Spleen (tissue), 11 donors: Measurements from ENCODE around the gene NCLN. TPM values are rescaled to one million over a fixed set of nuclear protein-coding genes. Genes with fewer than 3 reads are reported as not detected.
"Not testable (repeated sequence)": the region's sequence is repeated elsewhere in the genome, so short reads cannot be mapped to it uniquely, and the experiment has no call there.

Experiments used
- DNase-seq: peaks from one replicate; pipeline ENCODE4 v3.0.0-alpha.2; 2020
- H3K27ac ChIP-seq, 8 donors: fragments of 200-600 bp; sonication (generic) in 7 of 8; 1 replicate in 4 of 8; 2 replicates in 4 of 8; pipeline versions ENCODE4 v1.5.0 to v1.8.0; 2016 to 2021; ENCODE audit warnings: inconsistent platforms in 4 of 8, mild to moderate bottlenecking in 4 of 8, moderate library complexity in 1 of 8
- H3K27me3 ChIP-seq, 7 donors: fragments of 200-600 bp; sonication (generic) in 6 of 7; replicated peaks in 1 of 7; 1 replicate in 4 of 7; 2 replicates in 3 of 7; pipeline versions ENCODE4 v1.5.0 to v1.8.0; 2016 to 2021; ENCODE audit warnings: inconsistent platforms in 3 of 7, mild to moderate bottlenecking in 1 of 7
- H3K36me3 ChIP-seq, 6 donors: fragments of 200-600 bp; sonication (generic) in 5 of 6; 1 replicate in 4 of 6; 2 replicates in 2 of 6; pipeline versions ENCODE4 v1.5.0 to v1.8.0; 2016 to 2021; ENCODE audit warnings: inconsistent platforms in 2 of 6
- H3K4me1 ChIP-seq, 6 donors: fragments of 200-600 bp; sonication (generic) in 5 of 6; 1 replicate in 3 of 6; 2 replicates in 3 of 6; pipeline versions ENCODE4 v1.5.0 to v1.8.0; 2016 to 2021; ENCODE audit warnings: inconsistent platforms in 3 of 6
- H3K4me3 ChIP-seq, 8 donors: fragments of 200-600 bp; sonication (generic) in 7 of 8; 1 replicate in 4 of 8; 2 replicates in 4 of 8; pipeline versions ENCODE4 v1.5.0 to v1.8.0; 2016 to 2021; ENCODE audit warnings: inconsistent platforms in 4 of 8, mild to moderate bottlenecking in 4 of 8, moderate library complexity in 2 of 8
- H3K9me3 ChIP-seq, 8 donors: fragments of 200-600 bp; sonication (generic) in 7 of 8; 1 replicate in 4 of 8; 2 replicates in 4 of 8; pipeline versions ENCODE4 v1.5.0 to v1.8.0; 2016 to 2021; ENCODE audit warnings: inconsistent platforms in 4 of 8
- POLR2A ChIP-seq, 3 donors: fragments of 450-650 bp; IDR thresholded peaks; one replicate each; pipeline ENCODE4 v1.5.1; 2017; ENCODE audit warnings: antibody characterized with exemption in 3 of 3, mild to moderate bottlenecking in 1 of 3
- POLR2AphosphoS5 ChIP-seq, 3 donors: sonication (generic); formaldehyde crosslinking; IDR thresholded peaks; one replicate each; pipeline ENCODE4 v1.5.1; 2017; ENCODE audit warnings: antibody characterized with exemption in 3 of 3
- WGBS, 5 donors: extraction: QIAGEN DNeasy Blood & Tissue Kit in 3 of 5; methylation state at CpG; one replicate each; pipeline versions ENCODE4 v1.1.5 to v1.1.7; 2013 to 2018; 5-methylcytosine and 5-hydroxymethylcytosine counted together
- intact Hi-C: fragments of 100-400 bp; cut with DNase I; formaldehyde crosslinking; loops from one replicate; pipeline ENCODE4 v1.15.0; 2023; ENCODE audit warnings: low total_unique reads
- polyA plus RNA-seq, 3 donors: library from polyadenylated mRNA; stranded (reverse); fragments of 200-250 nt; gene quantifications; one replicate each; pipeline ENCODE4 v1.2.1, GENCODE V29; 2013
- total RNA-seq, 7 donors: library from RNA; depleted of rRNA in 3 of 7; stranded (reverse); fragments of >200 nt in 3 of 7; fragmentation: NEBNext Ultra II Directional in 4 of 7; extraction: Animal tissue kit (Norgen Biotek cat#: 25700) in 4 of 7; gene quantifications; one replicate each; pipeline versions ENCODE4 v1.1.0 to v1.2.1, GENCODE V29; 2016 to 2021
- TF ChIP-seq, protein P1 (sequence below), 11 experiments: fragments of 200-600 bp in 7 of 11; fragments of 450-650 bp in 4 of 11; sonication (generic) in 4 of 11; IDR thresholded peaks in 8 of 11; conservative IDR thresholded peaks in 3 of 11; 1 replicate in 7 of 11; 2 replicates in 4 of 11; pipeline versions ENCODE4 v1.4.0 to v1.8.0; 2016 to 2021; ENCODE audit warnings: antibody characterized with exemption in 11 of 11, inconsistent platforms in 4 of 11, mild to moderate bottlenecking in 1 of 11
- donor health status: healthy with polysubstance abuse.
- donor health status: DM: no; HTN: no; CAD: no; lungs with moderate emphysema.
- donor health status: DM: no; HTN: no; CAD: no.
- donor health status: Bipolar disorder and iron deficiency.
- donor health status: healthy.
- donor health status: DM: no; HTN: no; CAD: no.
- donor health status: DM: yes; HTN: yes; CAD: no.

The NCLN gene
- total and polyA plus RNA-seq, 10 donors: 37.8 to 89.5 (median 48.9) TPM

DNA sequence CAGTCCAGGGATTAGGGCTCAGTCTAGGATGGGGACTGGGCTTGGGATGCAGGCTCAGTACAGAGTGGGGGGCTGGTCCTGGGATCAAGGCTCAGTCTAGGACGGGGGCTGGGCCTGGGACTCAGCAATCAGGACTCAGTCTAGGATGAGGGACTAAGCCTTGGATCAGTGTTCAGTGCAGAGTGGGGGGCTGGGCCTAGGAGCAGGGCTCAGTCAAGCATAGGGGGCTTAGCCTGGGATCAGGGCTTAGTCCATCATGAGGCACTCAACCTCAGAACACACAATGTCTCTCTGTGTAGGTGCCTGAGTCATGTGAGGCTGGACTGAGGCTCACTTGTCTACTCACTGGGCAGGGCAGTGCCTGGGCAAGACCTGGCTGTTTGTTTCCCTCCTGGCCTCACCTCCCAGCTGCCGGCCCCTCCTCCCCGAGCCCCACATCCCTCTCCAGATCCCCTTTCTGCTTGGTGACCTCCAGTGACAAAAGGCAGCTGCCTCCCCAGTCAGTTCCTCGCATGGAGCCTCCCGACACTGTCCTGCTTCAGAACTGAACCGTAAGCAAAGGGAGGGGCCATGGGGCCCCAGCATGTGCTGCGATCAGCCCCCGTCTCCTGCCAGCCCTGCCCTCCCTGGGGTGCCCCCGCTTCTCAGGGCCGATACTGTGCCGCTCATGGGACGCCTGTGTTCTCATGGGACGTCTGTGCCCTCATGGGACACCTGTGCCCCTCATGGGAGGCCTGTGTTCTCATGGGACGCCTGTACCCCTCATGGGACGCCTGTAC, 13.6 kb upstream of the NCLN start:
- H3K4me1 ChIP-seq: peaks cover 2 to 50% (median 12%) of the 10 kb centered on the region in 6 donors
- WGBS, 5 donors: 61 to 84% (median 77%) methylated on average over 10 to 15 of the region's 15 CpGs
- intact Hi-C loops: no loop called here
- TF ChIP-seq POLR2A (IDR thresholded peaks at IDR 0.05) (no peak), POLR2AphosphoS5 (IDR thresholded peaks at IDR 0.05) (no peak)
- TF ChIP-seq, protein P1, sequence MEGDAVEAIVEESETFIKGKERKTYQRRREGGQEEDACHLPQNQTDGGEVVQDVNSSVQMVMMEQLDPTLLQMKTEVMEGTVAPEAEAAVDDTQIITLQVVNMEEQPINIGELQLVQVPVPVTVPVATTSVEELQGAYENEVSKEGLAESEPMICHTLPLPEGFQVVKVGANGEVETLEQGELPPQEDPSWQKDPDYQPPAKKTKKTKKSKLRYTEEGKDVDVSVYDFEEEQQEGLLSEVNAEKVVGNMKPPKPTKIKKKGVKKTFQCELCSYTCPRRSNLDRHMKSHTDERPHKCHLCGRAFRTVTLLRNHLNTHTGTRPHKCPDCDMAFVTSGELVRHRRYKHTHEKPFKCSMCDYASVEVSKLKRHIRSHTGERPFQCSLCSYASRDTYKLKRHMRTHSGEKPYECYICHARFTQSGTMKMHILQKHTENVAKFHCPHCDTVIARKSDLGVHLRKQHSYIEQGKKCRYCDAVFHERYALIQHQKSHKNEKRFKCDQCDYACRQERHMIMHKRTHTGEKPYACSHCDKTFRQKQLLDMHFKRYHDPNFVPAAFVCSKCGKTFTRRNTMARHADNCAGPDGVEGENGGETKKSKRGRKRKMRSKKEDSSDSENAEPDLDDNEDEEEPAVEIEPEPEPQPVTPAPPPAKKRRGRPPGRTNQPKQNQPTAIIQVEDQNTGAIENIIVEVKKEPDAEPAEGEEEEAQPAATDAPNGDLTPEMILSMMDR (IDR thresholded peaks at IDR 0.05 in 8 of 11, conservative IDR thresholded peaks at IDR 0.05 in 3 of 11): no peak
- peak overlapping the region in 5 of 8 donors; percentile 27 to 81 (median 66) for H3K27ac ChIP-seq
- no peak overlapping the region for H3K4me3 ChIP-seq
- peaks cover 0 to 17% (median 0%) of the 10 kb centered on the region in 8 donors for H3K9me3 ChIP-seq
- no peaks in the 10 kb centered on the region for H3K27me3 ChIP-seq
- no peak for DNase-seq
- H3K36me3 ChIP-seq: no peaks in the 10 kb centered on the region

DNA sequence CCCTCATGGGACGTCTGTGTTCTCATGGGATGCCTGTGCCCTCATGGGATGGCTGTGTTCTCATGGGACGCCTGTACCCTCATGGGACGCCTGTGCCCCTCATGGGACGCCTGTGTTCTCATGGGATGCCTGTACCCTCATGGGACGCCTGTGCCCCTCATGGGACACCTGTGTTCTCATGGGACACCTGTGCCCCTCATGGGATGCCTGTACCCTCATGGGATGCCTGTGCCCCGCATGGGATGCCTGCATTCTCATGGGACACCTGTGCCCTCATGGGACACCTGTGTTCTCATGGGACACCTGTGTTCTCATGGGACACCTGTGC, 13.1 kb upstream of the NCLN start:
- H3K36me3 ChIP-seq, intact Hi-C loops, H3K27me3 ChIP-seq, H3K4me3 ChIP-seq, DNase-seq: not testable (repeated sequence)
- peak overlapping the region in 4 of 8 donors; percentile 55 to 81 (median 68) for H3K27ac ChIP-seq
- H3K9me3 ChIP-seq: peaks cover 0 to 17% (median 0%) of the 10 kb centered on the region in 8 donors
- peaks cover 6 to 56% (median 17%) of the 10 kb centered on the region in 6 donors for H3K4me1 ChIP-seq
- 58 to 70% (median 67%) methylated on average over 6 of the region's 6 CpGs for WGBS, 5 donors

DNA sequence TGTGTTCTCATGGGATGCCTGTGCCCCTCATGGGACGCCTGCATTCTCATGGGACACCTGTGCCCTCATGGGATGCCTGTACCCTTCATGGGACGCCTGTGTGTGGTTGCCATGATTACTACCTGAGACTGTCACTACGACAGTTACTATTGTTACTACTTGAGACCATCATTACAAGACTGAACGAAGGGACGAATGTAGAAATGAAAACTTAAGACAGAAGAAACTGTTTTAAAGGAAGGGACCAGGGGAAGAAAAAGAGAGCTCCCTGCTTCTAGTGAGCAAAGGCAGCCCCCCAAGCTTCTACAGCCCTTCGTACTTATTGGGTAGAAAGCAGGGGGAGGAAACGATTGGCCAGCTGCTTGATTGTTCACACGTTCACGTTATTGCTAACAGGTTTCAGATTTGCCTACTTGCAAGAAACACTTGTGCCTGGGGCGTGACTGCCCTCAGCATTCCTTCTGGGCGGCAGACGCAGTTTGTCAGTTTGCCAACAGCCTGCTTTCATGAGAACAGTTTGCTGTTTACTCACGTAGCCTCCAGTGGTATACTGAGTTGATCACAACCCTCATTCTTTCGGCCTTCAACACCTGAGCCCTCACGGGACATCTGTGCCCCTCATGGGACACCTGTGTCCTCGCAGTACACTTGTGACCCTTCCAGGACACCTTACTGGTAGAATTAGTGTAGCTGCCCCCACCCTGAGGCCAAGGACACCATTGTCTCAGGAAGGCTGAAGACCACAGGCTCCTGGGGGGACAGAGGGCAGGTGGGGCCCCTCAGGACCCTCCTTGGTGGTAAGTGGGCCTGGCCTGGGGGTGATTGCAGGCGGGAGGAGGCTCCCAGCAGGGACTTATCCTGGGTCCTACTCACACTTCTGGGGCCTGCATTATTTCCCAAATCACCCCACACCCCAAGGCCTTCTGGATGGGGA, 9.7 kb upstream of the NCLN start:
- intact Hi-C loops: no loop called here
- WGBS, 5 donors: 46 to 71% (median 53%) methylated on average over 16 to 17 of the region's 17 CpGs
- no peak for DNase-seq
- peak overlapping the region in 1 of 8 donors; percentile 55 for H3K4me3 ChIP-seq
- no peaks in the 10 kb centered on the region for H3K27me3 ChIP-seq
- peak overlapping the region; percentile 21 to 89 (median 68) for H3K27ac ChIP-seq
- TF ChIP-seq POLR2A (IDR thresholded peaks at IDR 0.05): no peak
- TF ChIP-seq, protein P1 (IDR thresholded peaks at IDR 0.05 in 8 of 11, conservative IDR thresholded peaks at IDR 0.05 in 3 of 11): no peak
- TF ChIP-seq POLR2AphosphoS5 (IDR thresholded peaks at IDR 0.05): no peak
- H3K36me3 ChIP-seq: peaks cover 0 to 2% (median 0%) of the 10 kb centered on the region in 6 donors
- peaks cover 11 to 61% (median 38%) of the 10 kb centered on the region in 6 donors for H3K4me1 ChIP-seq
- peaks cover 0 to 17% (median 0%) of the 10 kb centered on the region in 8 donors for H3K9me3 ChIP-seq

DNA sequence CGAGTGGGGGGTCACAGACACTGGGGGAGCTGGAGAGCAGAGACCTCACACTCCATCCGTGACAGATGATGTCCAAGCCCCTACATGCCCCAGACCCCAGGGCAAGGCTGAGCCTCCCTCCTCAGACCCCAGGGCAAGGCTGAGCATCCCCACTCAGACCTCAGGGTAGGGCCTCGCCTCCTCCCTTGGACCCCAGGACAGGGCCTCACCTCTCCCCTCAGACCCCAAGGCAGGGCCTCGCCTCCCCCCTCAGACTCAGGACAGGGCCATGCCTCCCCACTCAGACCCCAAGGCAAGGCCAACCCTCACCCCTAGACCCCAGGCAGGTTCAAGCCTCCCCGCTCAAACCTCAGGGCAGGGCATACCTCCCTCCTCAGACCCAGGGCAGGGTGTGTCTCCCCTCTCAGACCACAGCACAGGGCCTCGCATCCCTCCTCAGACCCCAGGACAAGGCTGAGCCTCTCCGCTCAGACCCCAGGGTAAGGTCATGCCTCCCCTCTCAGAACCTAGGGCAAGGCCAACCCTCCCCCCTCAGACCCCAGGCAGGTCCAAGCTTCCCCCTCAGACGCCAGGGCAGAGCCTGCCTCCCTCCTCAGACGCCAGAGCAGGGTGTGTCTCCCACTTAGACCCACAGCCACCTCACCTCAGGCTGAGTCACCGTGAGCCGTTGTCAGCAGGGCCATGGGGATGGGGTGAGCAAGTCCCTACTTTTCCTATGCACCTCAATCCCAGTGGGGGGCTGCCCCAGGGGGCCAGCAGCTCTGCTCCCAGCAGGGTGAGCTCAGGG, 8.8 kb upstream of the NCLN start:
- peak; percentile 87 for DNase-seq
- WGBS, 5 donors: 47 to 90% (median 68%) methylated on average over 7 to 11 of the region's 11 CpGs
- TF ChIP-seq POLR2AphosphoS5 (IDR thresholded peaks at IDR 0.05): peak; percentile 43 to 68 (median 57)
- TF ChIP-seq, protein P1 (IDR thresholded peaks at IDR 0.05 in 8 of 11, conservative IDR thresholded peaks at IDR 0.05 in 3 of 11): no peak
- intact Hi-C loops: no loop called here
- no peaks in the 10 kb centered on the region for H3K27me3 ChIP-seq
- peak overlapping the region in 4 of 8 donors; percentile 16 to 55 (median 28) for H3K4me3 ChIP-seq
- H3K27ac ChIP-seq: peak overlapping the region; percentile 21 to 89 (median 68)
- peaks cover 0 to 11% (median 0%) of the 10 kb centered on the region in 6 donors for H3K36me3 ChIP-seq
- H3K9me3 ChIP-seq: peaks cover 0 to 17% (median 0%) of the 10 kb centered on the region in 8 donors
- peaks cover 19 to 61% (median 46%) of the 10 kb centered on the region in 6 donors for H3K4me1 ChIP-seq
